GM21367 (cell line): ENCODE measurements around the gene MMP24.
"Not testable (repeated sequence)": the region's sequence is repeated elsewhere in the genome, so short reads cannot be mapped to it uniquely, and the experiment has no call there.

Experiments
- ATAC-seq: cut with Tn5 transposase; IDR thresholded peaks from one replicate; pipeline ENCODE4 v1.9.1; 2021; ENCODE audit not compliant: unreplicated experiment

The MMP24 gene

GRCh38 chr20:35226126-35226883 lies at the start of gene MMP24:
MMP24 (plus strand) TSS chr20:35226690; CDS start chr20:35226739, 49 bp downstream.
- ATAC-seq, result no peak

- ATAC-seq, result no peak
Observed at GRCh38 chr20:35179292-35180212, 46.9 kb upstream of the MMP24 start.

- no peak for ATAC-seq
Observed at GRCh38 chr20:35180266-35180665, 46.2 kb upstream of the MMP24 start.

GRCh38 chr20:35181731-35182130 lies 44.8 kb upstream of the MMP24 start:
- ATAC-seq, result no peak

GRCh38 chr20:35186691-35187289 lies 39.7 kb upstream of the MMP24 start:
- ATAC-seq, result not testable (repeated sequence)

- ATAC-seq, result no peak
Observed at GRCh38 chr20:35187584-35188190, 38.8 kb upstream of the MMP24 start.

- not testable (repeated sequence) for ATAC-seq
Observed at GRCh38 chr20:35189223-35189622, 37.3 kb upstream of the MMP24 start.

- ATAC-seq, result no peak
Observed at GRCh38 chr20:35190556-35190955, 35.9 kb upstream of the MMP24 start.

- no peak for ATAC-seq
Observed at GRCh38 chr20:35191419-35192117, 34.9 kb upstream of the MMP24 start.

- no peak for ATAC-seq
Observed at GRCh38 chr20:35192118-35192872, 34.2 kb upstream of the MMP24 start.

- ATAC-seq, result not testable (repeated sequence)
Observed at GRCh38 chr20:35193031-35193791, 33.3 kb upstream of the MMP24 start.

GRCh38 chr20:35196313-35196712 lies 30.2 kb upstream of the MMP24 start:
- no peak for ATAC-seq

GRCh38 chr20:35199740-35200139 lies 26.8 kb upstream of the MMP24 start:
- no peak for ATAC-seq

GRCh38 chr20:35200267-35200666 lies 26.2 kb upstream of the MMP24 start:
- no peak for ATAC-seq

GRCh38 chr20:35201467-35201866 lies 25.0 kb upstream of the MMP24 start:
- ATAC-seq, result not testable (repeated sequence)

GRCh38 chr20:35206802-35207201 lies 19.7 kb upstream of the MMP24 start:
- ATAC-seq, result no peak

GRCh38 chr20:35207950-35208611 lies 18.4 kb upstream of the MMP24 start:
- ATAC-seq, result no peak
